Progenitor cell of endocrine pancreas (in vitro differentiated cells): ENCODE data around the gene ADGRV1. TPM values are rescaled to one million over a fixed set of nuclear protein-coding genes. Genes with fewer than 3 reads are reported as not detected.
A peak's percentile ranks its signal among the peaks of the same experiment; 100 is the strongest.
"Not testable (repeated sequence)": the region's sequence is repeated elsewhere in the genome, so short reads cannot be mapped to it uniquely, and the experiment has no call there.

Experiments used
- DNase-seq: peaks from one replicate; pipeline ENCODE4 v3.0.0; 2021; ENCODE audit warnings: low spot score; ENCODE audit not compliant: unreplicated experiment
- H3K27ac Mint-ChIP-seq: 2 replicates; pipeline ENCODE4 v1.8.0; 2021; ENCODE audit warnings: mild to moderate bottlenecking, moderate library complexity, mixed read lengths
- H3K27me3 Mint-ChIP-seq: 2 replicates; pipeline ENCODE4 v1.8.0; 2021; ENCODE audit warnings: mixed read lengths
- H3K36me3 Mint-ChIP-seq: 2 replicates; pipeline ENCODE4 v1.8.0; 2022; ENCODE audit warnings: mixed read lengths; ENCODE audit not compliant: insufficient read depth
- H3K4me1 Mint-ChIP-seq: 2 replicates; pipeline ENCODE4 v1.8.0; 2021; ENCODE audit warnings: low read depth, mixed read lengths
- H3K4me3 Mint-ChIP-seq: 2 replicates; pipeline ENCODE4 v1.8.0; 2021; ENCODE audit warnings: low read depth, mild to moderate bottlenecking, moderate library complexity, mixed read lengths
- H3K9me3 Mint-ChIP-seq: 2 replicates; pipeline ENCODE4 v1.8.0; 2021; ENCODE audit warnings: low read depth, mixed read lengths
- CTCF ChIP-seq: fragments of 200-600 bp; sonication (generic); IDR thresholded peaks from one replicate; pipeline ENCODE4 v1.5.0; 2021; ENCODE audit warnings: antibody characterized with exemption, mild to moderate bottlenecking; ENCODE audit not compliant: unreplicated experiment
- total RNA-seq: library from RNA; stranded (reverse); gene quantifications from 2 replicates; pipeline ENCODE4 v1.2.1, GENCODE V29; 2021

Gene ADGRV1
- total RNA-seq, 1 donor from 2014 or later, result 82.3 TPM

DNA sequence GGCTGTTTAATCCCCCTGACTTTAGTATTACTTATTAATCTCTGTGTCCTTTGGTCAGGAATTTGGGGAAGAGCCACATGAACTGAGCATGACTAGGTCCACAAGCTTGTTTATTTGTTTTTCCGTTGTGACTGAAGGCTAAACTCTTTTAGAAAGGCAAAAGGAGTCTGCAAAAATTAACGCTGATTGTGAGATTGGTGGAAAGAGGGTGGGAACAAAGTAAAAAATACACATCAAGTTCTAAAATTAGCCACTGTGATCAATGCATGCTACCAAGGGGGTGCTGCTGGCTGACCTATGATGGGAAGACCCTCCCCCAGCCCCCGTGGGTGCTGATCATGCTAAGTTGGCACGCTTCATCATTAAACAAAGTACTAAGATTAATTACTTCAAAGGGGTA lies 356.8 kb downstream of the ADGRV1 start:
- Mint-ChIP-seq H3K27ac (no peak overlapping the region), H3K4me1 (no peaks in the 10 kb centered on the region), H3K27me3 (no peaks in the 10 kb centered on the region), H3K4me3 (no peak overlapping the region), H3K9me3 (no peaks in the 10 kb centered on the region), H3K36me3 (peaks cover 2% of the 10 kb centered on the region)
- no peak for TF ChIP-seq CTCF
- no peak for DNase-seq

DNA sequence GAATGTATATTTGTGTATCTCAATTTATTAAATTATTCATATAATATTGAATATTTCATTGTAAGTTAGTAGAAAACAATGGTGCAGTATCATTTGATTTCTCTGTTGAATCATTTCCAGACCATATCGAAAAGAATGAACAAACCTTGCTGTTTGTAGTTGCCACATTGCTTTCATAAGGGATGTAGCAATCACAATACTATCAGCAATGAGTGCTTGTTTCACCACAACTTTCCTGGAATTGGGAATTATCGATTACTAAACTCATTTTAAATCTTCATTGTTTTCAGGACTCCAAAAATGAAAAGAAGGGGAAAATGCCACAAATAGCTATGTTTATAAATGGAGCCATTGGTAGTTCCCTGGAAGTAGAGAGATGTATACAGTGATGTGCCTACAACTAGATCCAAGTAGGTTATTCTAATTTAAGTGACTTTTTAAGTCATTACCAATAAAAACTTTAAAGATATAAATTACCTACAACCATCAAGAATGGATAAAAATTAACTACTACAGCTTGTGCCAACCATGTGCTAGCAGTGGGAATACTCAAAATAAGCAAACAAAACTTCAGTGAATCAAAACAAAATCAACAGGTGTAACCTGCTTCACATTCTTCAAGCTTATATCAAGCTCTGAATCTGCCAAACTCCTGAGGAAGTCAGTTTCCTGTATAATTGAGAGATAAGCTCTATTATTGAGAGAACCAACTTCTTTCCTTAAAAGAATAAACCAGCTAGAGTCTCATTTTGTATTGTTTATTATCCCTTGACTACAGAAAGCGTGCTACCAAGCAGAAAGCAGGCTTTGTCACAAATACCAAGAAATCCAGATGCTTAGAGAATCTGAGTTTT lies 358.6 kb downstream of the ADGRV1 start:
- Mint-ChIP-seq H3K27me3 (no peaks in the 10 kb centered on the region), H3K4me1 (no peaks in the 10 kb centered on the region), H3K9me3 (no peaks in the 10 kb centered on the region), H3K4me3 (no peak overlapping the region), H3K36me3 (peaks cover 13% of the 10 kb centered on the region), H3K27ac (no peak overlapping the region)
- no peak for TF ChIP-seq CTCF
- no peak for DNase-seq

GRCh38 chr5:90917928-90918668 lies 359.5 kb downstream of the ADGRV1 start:
- H3K4me3 Mint-ChIP-seq, result no peak overlapping the region
- no peaks in the 10 kb centered on the region for H3K4me1 Mint-ChIP-seq
- H3K27me3 Mint-ChIP-seq, result no peaks in the 10 kb centered on the region
- no peak overlapping the region for H3K27ac Mint-ChIP-seq
- H3K36me3 Mint-ChIP-seq, result peaks cover 17% of the 10 kb centered on the region
- H3K9me3 Mint-ChIP-seq, result no peaks in the 10 kb centered on the region
- DNase-seq, result no peak
- TF ChIP-seq CTCF, result no peak

- Mint-ChIP-seq H3K4me1 (no peaks in the 10 kb centered on the region), H3K9me3 (no peaks in the 10 kb centered on the region)
These were observed 362.9 kb downstream of the ADGRV1 start for GRCh38 chr5:90921418-90921973.

DNA sequence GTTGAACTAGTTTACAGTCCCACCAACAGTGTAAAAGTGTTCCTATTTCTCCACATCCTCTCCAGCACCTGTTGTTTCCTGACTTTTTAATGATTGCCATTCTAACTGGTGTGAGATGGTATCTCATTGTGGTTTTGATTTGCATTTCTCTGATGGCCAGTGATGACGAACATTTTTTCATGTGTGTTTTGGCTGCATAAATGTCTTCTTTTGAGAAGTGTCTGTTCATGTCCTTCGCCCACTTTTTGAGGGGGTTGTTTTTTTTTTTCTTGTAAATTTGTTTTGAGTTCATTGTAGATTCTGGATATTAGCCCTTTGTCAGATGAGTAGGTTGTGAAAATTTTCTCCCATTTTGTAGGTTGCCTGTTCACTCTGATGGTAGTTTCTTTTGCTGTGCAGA lies 365.6 kb downstream of the ADGRV1 start:
- H3K27me3 Mint-ChIP-seq, H3K4me3 Mint-ChIP-seq, H3K9me3 Mint-ChIP-seq, DNase-seq, H3K27ac Mint-ChIP-seq, H3K4me1 Mint-ChIP-seq: not testable (repeated sequence)
- H3K36me3 Mint-ChIP-seq, result peaks cover 21% of the 10 kb centered on the region

More at GRCh38 chr5:90921418-90921973, 362.9 kb downstream of the ADGRV1 start:
- Mint-ChIP-seq H3K36me3 (peaks cover 16% of the 10 kb centered on the region), H3K4me3 (no peak overlapping the region), H3K27me3 (no peaks in the 10 kb centered on the region), H3K27ac (no peak overlapping the region)
- TF ChIP-seq CTCF, result no peak
- no peak for DNase-seq

- peak overlapping the region; percentile 89 for H3K4me3 Mint-ChIP-seq
- not testable (repeated sequence) for H3K27me3 Mint-ChIP-seq, H3K36me3 Mint-ChIP-seq, H3K9me3 Mint-ChIP-seq, DNase-seq
- H3K4me1 Mint-ChIP-seq, result peaks cover 13% of the 10 kb centered on the region
- H3K27ac Mint-ChIP-seq, result peak overlapping the region; percentile 99
These were observed 370.6 kb downstream of the ADGRV1 start for GRCh38 chr5:90929013-90929839.
